Activated naive CD4-positive, alpha-beta T cell treated with anti-CD3 and anti-CD28 coated beads, Interleukin-2, amount 10 ng/mL, durations not matched to agents 7 days and 5 days (primary cell): Measurements from ENCODE around the gene JAZF1.

ENCODE experiments used
- CTCF ChIA-PET: fragments of 350-600 bp; sonication (Branson Sonifier 250); formaldehyde crosslinking; loops from one replicate; lab custom pipeline; 2021; ENCODE audit warnings: antibody characterized with exemption; lab: Charles Lee
- DNase-seq: peaks from one replicate; pipeline ENCODE4 v3.0.0-alpha.2; 2020
- H3K27ac Mint-ChIP-seq: one replicate; pipeline ENCODE4 v1.8.0; 2021; ENCODE audit warnings: mild to moderate bottlenecking, moderate library complexity, mixed read lengths
- H3K27me3 Mint-ChIP-seq: one replicate; pipeline ENCODE4 v1.8.0; 2021; ENCODE audit warnings: mild to moderate bottlenecking, mixed read lengths
- H3K36me3 Mint-ChIP-seq: one replicate; pipeline ENCODE4 v1.8.0; 2021; ENCODE audit warnings: mixed read lengths
- H3K4me1 Mint-ChIP-seq: one replicate; pipeline ENCODE4 v1.8.0; 2021; ENCODE audit warnings: mixed read lengths
- H3K4me3 Mint-ChIP-seq: one replicate; pipeline ENCODE4 v1.8.0; 2021; ENCODE audit warnings: mild to moderate bottlenecking, moderate library complexity, mixed read lengths
- H3K9me3 Mint-ChIP-seq: one replicate; pipeline ENCODE4 v1.8.0; 2021; ENCODE audit warnings: mixed read lengths

JAZF1 gene

GRCh38 chr7:27850531-27850930 is 330.1 kb downstream of the JAZF1 start:
- CTCF ChIA-PET = no interaction called here
- Mint-ChIP-seq H3K4me3 (no peak overlapping the region), H3K27ac (no peak overlapping the region), H3K9me3 (peaks cover 6% of the 10 kb centered on the region), H3K4me1 (no peaks in the 10 kb centered on the region), H3K36me3 (no peaks in the 10 kb centered on the region), H3K27me3 (peaks cover 6% of the 10 kb centered on the region)
- no peak for DNase-seq

- no peaks in the 10 kb centered on the region for H3K4me1 Mint-ChIP-seq
- H3K27me3 Mint-ChIP-seq = no peaks in the 10 kb centered on the region
- H3K4me3 Mint-ChIP-seq = no peak overlapping the region
- no peak overlapping the region for H3K27ac Mint-ChIP-seq
- CTCF ChIA-PET = interaction anchor here (1.1 kb wide), 1 partner anchor 75 kb away, joined by 3 read pairs; no protein-coding TSS in a partner anchor
- no peaks in the 10 kb centered on the region for H3K36me3 Mint-ChIP-seq
- no peaks in the 10 kb centered on the region for H3K9me3 Mint-ChIP-seq
- DNase-seq = no peak
Observed at GRCh38 chr7:27846388-27846787, 334.2 kb downstream of the JAZF1 start.

GRCh38 chr7:27843584-27844305 is 336.9 kb downstream of the JAZF1 start:
- no peak overlapping the region for H3K4me3 Mint-ChIP-seq
- no peaks in the 10 kb centered on the region for H3K9me3 Mint-ChIP-seq
- H3K36me3 Mint-ChIP-seq = no peaks in the 10 kb centered on the region
- CTCF ChIA-PET = no interaction called here
- no peaks in the 10 kb centered on the region for H3K27me3 Mint-ChIP-seq
- H3K27ac Mint-ChIP-seq = no peak overlapping the region
- no peak for DNase-seq
- H3K4me1 Mint-ChIP-seq = peaks cover 3% of the 10 kb centered on the region

DNA sequence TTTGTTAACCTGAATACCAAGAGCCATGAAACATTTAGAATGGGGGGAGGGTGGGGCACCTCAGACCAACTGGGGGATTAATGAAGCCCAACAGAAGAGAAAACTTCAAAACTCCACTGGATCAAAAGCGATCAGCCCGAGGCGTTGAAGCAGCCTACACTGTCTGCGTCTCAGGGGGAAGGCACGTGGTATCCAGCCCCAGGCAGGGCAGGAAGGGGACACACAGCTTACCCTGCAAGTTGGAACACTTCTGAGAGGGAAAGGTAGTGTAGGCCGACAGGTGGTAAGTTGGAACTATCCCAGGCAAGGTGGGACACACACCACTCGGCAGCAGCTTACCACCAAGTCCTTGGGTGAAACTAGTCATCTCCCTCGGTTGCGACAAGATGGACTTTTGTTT is 337.7 kb downstream of the JAZF1 start:
- H3K9me3 Mint-ChIP-seq = no peaks in the 10 kb centered on the region
- H3K27ac Mint-ChIP-seq = no peak overlapping the region
- CTCF ChIA-PET = no interaction called here
- H3K4me1 Mint-ChIP-seq = peaks cover 3% of the 10 kb centered on the region
- H3K36me3 Mint-ChIP-seq = no peaks in the 10 kb centered on the region
- no peak for DNase-seq
- no peaks in the 10 kb centered on the region for H3K27me3 Mint-ChIP-seq
- no peak overlapping the region for H3K4me3 Mint-ChIP-seq

- CTCF ChIA-PET = no interaction called here
- Mint-ChIP-seq H3K9me3 (no peaks in the 10 kb centered on the region), H3K36me3 (no peaks in the 10 kb centered on the region), H3K27ac (no peak overlapping the region), H3K4me3 (no peak overlapping the region), H3K27me3 (no peaks in the 10 kb centered on the region), H3K4me1 (peaks cover 3% of the 10 kb centered on the region)
- DNase-seq = no peak
Observed at GRCh38 chr7:27842094-27842692, 338.4 kb downstream of the JAZF1 start.

- H3K27ac Mint-ChIP-seq = no peak overlapping the region
- H3K4me3 Mint-ChIP-seq = no peak overlapping the region
- DNase-seq = no peak
- no peaks in the 10 kb centered on the region for H3K36me3 Mint-ChIP-seq
- no peaks in the 10 kb centered on the region for H3K9me3 Mint-ChIP-seq
- CTCF ChIA-PET = no interaction called here
- peaks cover 3% of the 10 kb centered on the region for H3K4me1 Mint-ChIP-seq
- no peaks in the 10 kb centered on the region for H3K27me3 Mint-ChIP-seq
Observed at GRCh38 chr7:27840760-27841364, 339.7 kb downstream of the JAZF1 start.

DNA sequence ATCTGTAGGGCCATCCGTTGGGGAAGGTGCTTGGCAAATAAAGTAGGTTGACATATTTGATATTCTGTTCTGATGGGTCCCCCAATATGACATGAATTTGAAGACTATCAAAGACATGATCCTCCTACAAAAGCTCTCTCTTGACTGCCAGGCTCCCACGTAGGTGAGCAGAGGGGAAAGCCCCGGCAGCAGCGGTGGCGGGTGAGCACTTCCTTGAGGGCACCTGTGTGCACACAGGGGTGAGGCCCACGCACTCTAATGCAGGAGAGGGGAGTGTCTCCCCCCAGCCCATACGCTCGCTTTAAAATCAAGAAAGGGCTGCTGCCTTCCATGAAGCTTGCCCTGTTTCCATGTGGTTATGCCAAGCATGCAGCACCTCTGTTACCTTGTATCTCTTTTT is 340.3 kb downstream of the JAZF1 start:
- Mint-ChIP-seq H3K36me3 (no peaks in the 10 kb centered on the region), H3K27me3 (no peaks in the 10 kb centered on the region), H3K9me3 (no peaks in the 10 kb centered on the region), H3K27ac (no peak overlapping the region), H3K4me3 (no peak overlapping the region), H3K4me1 (peaks cover 3% of the 10 kb centered on the region)
- no peak for DNase-seq
- CTCF ChIA-PET = no interaction called here

- DNase-seq = no peak
- Mint-ChIP-seq H3K9me3 (no peaks in the 10 kb centered on the region), H3K27ac (no peak overlapping the region), H3K27me3 (no peaks in the 10 kb centered on the region), H3K36me3 (no peaks in the 10 kb centered on the region), H3K4me1 (peaks cover 3% of the 10 kb centered on the region), H3K4me3 (no peak overlapping the region)
- CTCF ChIA-PET = no interaction called here
Observed at GRCh38 chr7:27839099-27839498, 341.5 kb downstream of the JAZF1 start.

DNA sequence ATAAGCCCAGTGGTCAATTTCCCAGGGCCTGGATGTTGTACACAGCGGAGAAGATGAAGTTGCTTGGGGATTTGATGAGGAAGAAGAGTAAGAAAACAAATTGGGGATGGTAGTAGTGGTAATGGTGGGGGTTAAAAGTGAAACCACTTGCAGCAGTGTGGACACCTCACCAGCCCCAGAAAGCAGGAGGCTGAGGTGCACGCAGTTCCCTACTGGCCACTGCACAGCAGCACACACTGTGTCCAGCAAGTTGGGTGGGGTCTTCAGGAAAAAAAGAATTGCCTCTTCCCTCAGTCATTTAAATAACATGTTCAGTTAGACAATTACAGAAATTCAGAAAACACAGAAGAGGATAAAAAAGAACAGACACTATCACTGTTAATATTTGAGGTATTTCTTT is 344.1 kb downstream of the JAZF1 start:
- H3K4me3 Mint-ChIP-seq = no peak overlapping the region
- peaks cover 3% of the 10 kb centered on the region for H3K4me1 Mint-ChIP-seq
- H3K27ac Mint-ChIP-seq = no peak overlapping the region
- CTCF ChIA-PET = no interaction called here
- no peaks in the 10 kb centered on the region for H3K9me3 Mint-ChIP-seq
- no peaks in the 10 kb centered on the region for H3K27me3 Mint-ChIP-seq
- no peaks in the 10 kb centered on the region for H3K36me3 Mint-ChIP-seq
- DNase-seq = no peak

DNA sequence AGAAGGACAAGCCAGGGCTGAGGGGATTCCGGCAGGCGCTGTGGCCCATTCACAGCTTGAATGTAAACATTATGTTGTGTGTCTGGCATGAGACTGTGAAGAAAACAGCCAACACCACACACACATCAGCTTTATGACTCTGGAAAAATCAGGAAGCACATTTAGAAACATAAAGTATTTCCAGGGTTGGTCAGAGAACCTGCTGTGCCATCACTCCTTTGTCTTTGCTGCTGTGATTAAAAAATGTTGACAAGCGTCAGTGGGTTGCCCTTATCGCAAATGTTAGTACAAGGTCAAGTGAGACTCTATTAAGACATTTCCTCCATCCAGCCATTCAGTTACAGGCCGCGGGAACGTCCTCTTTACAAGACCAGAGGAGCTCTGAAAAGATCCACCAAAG is 345.2 kb downstream of the JAZF1 start:
- H3K9me3 Mint-ChIP-seq = no peaks in the 10 kb centered on the region
- no peak overlapping the region for H3K27ac Mint-ChIP-seq
- peaks cover 2% of the 10 kb centered on the region for H3K36me3 Mint-ChIP-seq
- DNase-seq = no peak
- no peaks in the 10 kb centered on the region for H3K27me3 Mint-ChIP-seq
- CTCF ChIA-PET = no interaction called here
- H3K4me3 Mint-ChIP-seq = no peak overlapping the region
- peaks cover 3% of the 10 kb centered on the region for H3K4me1 Mint-ChIP-seq

- no peaks in the 10 kb centered on the region for H3K4me1 Mint-ChIP-seq
- H3K27ac Mint-ChIP-seq = no peak overlapping the region
- H3K27me3 Mint-ChIP-seq = no peaks in the 10 kb centered on the region
- H3K9me3 Mint-ChIP-seq = no peaks in the 10 kb centered on the region
- no peak for DNase-seq
- H3K4me3 Mint-ChIP-seq = no peak overlapping the region
- peaks cover 2% of the 10 kb centered on the region for H3K36me3 Mint-ChIP-seq
- CTCF ChIA-PET = interaction anchor here (0.7 kb wide), 1 partner anchor 9 kb away, joined by 3 read pairs; no protein-coding TSS in a partner anchor
Observed at GRCh38 chr7:27834179-27834921, 346.2 kb downstream of the JAZF1 start.

DNA sequence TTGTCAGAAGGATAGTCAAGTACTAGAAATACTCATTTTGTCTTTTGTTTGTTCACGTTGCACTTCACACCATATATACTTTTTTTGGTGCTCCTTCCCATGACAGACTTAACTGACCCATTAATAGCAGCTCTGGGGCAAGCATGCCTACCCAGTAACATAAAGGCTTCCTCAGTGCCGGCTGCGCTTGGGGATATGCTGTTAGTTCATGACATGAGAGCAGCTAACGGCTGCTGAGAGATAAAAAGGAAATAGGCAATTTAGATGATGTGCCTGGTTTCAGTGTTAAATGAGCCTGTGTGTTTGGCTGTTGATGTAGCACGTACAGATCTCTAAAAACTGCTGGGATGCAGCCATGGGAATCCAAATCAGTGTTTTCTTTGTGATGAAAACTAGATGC is 354.2 kb downstream of the JAZF1 start:
- no peaks in the 10 kb centered on the region for H3K9me3 Mint-ChIP-seq

GRCh38 chr7:27825891-27826290 is 354.7 kb downstream of the JAZF1 start:
- Mint-ChIP-seq H3K4me3 (no peak overlapping the region), H3K36me3 (peaks cover 15% of the 10 kb centered on the region), H3K27ac (no peak overlapping the region)

More for the DNA sequence above, 354.2 kb downstream of the JAZF1 start:
- DNase-seq = no peak
- H3K27ac Mint-ChIP-seq = no peak overlapping the region
- peaks cover 15% of the 10 kb centered on the region for H3K36me3 Mint-ChIP-seq
- CTCF ChIA-PET = no interaction called here
- no peaks in the 10 kb centered on the region for H3K4me1 Mint-ChIP-seq
- H3K4me3 Mint-ChIP-seq = no peak overlapping the region
- no peaks in the 10 kb centered on the region for H3K27me3 Mint-ChIP-seq

DNA sequence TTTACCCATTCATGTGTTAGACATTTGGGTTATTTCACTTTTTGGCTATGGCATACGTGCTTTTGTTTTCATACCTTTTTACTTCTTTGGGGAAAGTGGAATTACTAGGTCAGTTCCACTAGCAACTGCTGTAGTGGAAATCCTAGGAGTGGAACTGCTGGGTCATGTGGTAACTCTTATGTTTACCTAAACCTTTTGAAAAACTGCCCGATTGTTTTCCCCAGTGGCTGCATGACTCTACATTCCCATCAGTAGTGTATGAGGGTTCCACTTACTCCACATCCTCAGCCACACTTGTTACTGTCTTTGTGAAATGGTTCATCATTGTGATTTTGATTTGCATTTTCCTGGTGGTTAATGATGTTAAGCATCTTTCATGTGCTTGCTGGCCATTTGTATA is 358.4 kb downstream of the JAZF1 start:
- DNase-seq = no peak
- Mint-ChIP-seq H3K27ac (no peak overlapping the region), H3K27me3 (no peaks in the 10 kb centered on the region), H3K4me1 (no peaks in the 10 kb centered on the region), H3K9me3 (no peaks in the 10 kb centered on the region), H3K4me3 (no peak overlapping the region), H3K36me3 (peaks cover 19% of the 10 kb centered on the region)
- CTCF ChIA-PET = no interaction called here

More at GRCh38 chr7:27825891-27826290, 354.7 kb downstream of the JAZF1 start:
- H3K9me3 Mint-ChIP-seq = no peaks in the 10 kb centered on the region
- no peaks in the 10 kb centered on the region for H3K27me3 Mint-ChIP-seq
- CTCF ChIA-PET = no interaction called here
- H3K4me1 Mint-ChIP-seq = no peaks in the 10 kb centered on the region
- no peak for DNase-seq
